Panc1 (cell line): ENCODE results near the gene RBP4. TPM values are rescaled to one million over a fixed set of nuclear protein-coding genes. Genes with fewer than 3 reads are reported as not detected.

Experiments used
- ATAC-seq: fragments of 200-7000 bp; cut with Tn5 transposase; 2 replicates; pipeline ENCODE4 v1.9.1; 2020; ENCODE audit warnings: mild to moderate bottlenecking, moderate library complexity
- BruUV-seq: library from RNA; stranded (reverse); fragments of 400-500 nt; replicated peaks from 2 replicates; lab custom pipeline; 2021; lab: Mats Ljungman, UMichigan
- CTCF ChIA-PET: fragments of 300-600 bp; sonication (Branson Sonifier 250); formaldehyde crosslinking; loops from one replicate; lab custom pipeline; 2022; ENCODE audit warnings: antibody characterized with exemption; lab: Charles Lee
- POLR2A ChIA-PET: fragments of 300-600 bp; sonication (Branson Sonifier 250); formaldehyde crosslinking; loops from one replicate; lab custom pipeline; 2022; ENCODE audit warnings: antibody characterized with exemption; lab: Charles Lee
- DNase-seq: peaks from one replicate; pipeline ENCODE4 v3.0.0-alpha.2; 2010; ENCODE audit warnings: low read depth, low spot score
- H3K27ac ChIP-seq: 2 replicates; pipeline ENCODE4 v1.5.1; 2011; ENCODE audit warnings: mild to moderate bottlenecking, low read length, inconsistent platforms
- H3K27me3 ChIP-seq: fragments of 200-500 bp; sonication (Bioruptor generic); 2 replicates; pipeline ENCODE4 v1.6.0; 2014; ENCODE audit warnings: low read length, inconsistent platforms; ENCODE audit not compliant: control insufficient read depth, insufficient read depth
- H3K36me3 ChIP-seq: fragments of 200-500 bp; sonication (Bioruptor generic); 2 replicates; pipeline ENCODE4 v1.5.1; 2014; ENCODE audit warnings: inconsistent platforms, mild to moderate bottlenecking, low read length, moderate library complexity; ENCODE audit not compliant: control insufficient read depth, insufficient read depth
- H3K4me1 ChIP-seq: 2 replicates; pipeline ENCODE4 v1.5.1; 2011; ENCODE audit warnings: inconsistent platforms, mild to moderate bottlenecking, low read length, moderate library complexity; ENCODE audit not compliant: control insufficient read depth, insufficient read depth
- H3K4me3 ChIP-seq, 2 experiments: 2 replicates each; pipeline ENCODE4 v1.5.1; 2011 to 2012; ENCODE audit warnings: low read depth in 2 of 2, low read length in 2 of 2, mild to moderate bottlenecking in 2 of 2, inconsistent platforms in 1 of 2, moderate library complexity in 1 of 2
- H3K9me3 ChIP-seq: fragments of 200-500 bp; sonication (Bioruptor generic); 2 replicates; pipeline ENCODE4 v1.5.1; 2014; ENCODE audit warnings: low read depth, mild to moderate bottlenecking, inconsistent platforms, low read length, moderate library complexity; ENCODE audit not compliant: control insufficient read depth, insufficient read depth
- POLR2AphosphoS5 ChIP-seq: IDR thresholded peaks from 2 replicates; pipeline ENCODE4 v1.6.1; 2012; ENCODE audit warnings: mild to moderate bottlenecking, low read depth, low read length, moderate library complexity
- SIN3A ChIP-seq: IDR thresholded peaks from 2 replicates; pipeline ENCODE4 v1.6.1; 2012; ENCODE audit warnings: low read depth, mild to moderate bottlenecking, low read length, moderate library complexity, borderline replicate concordance; ENCODE audit not compliant: insufficient read depth
- TCF7L2 ChIP-seq: IDR thresholded peaks from 2 replicates; pipeline ENCODE4 v1.6.1; 2011; ENCODE audit warnings: mild to moderate bottlenecking, low read depth, low read length, inconsistent platforms
- in situ Hi-C: cut with HindIII; loops from 2 replicates; pipeline ENCODE4 v1.10.0; 2016; ENCODE audit warnings: low sequenced_read_pairs, low pct_unique_long_range_greater_than_20kb
- intact Hi-C: fragments of 100-400 bp; cut with micrococcal nuclease; formaldehyde crosslinking; loops from one replicate; pipeline ENCODE4 v1.10.0; 2022; ENCODE audit not compliant: unreplicated experiment
- total RNA-seq: library from RNA; stranded (reverse); gene quantifications from one replicate; pipeline ENCODE4 v1.2.1, GENCODE V29; 2021; ENCODE audit not compliant: unreplicated experiment
- TF ChIP-seq, protein P1 (sequence below), 2 experiments: IDR thresholded peaks; 2 replicates each; pipeline ENCODE4 v1.6.1; 2011 to 2012; ENCODE audit warnings: low read depth in 2 of 2, control low read depth in 1 of 2, low read length in 1 of 2, mild to moderate bottlenecking in 1 of 2, moderate library complexity in 1 of 2; ENCODE audit not compliant: insufficient read depth in 1 of 2
- TF ChIP-seq, protein P2 (sequence below): fragments of 450-650 bp; IDR thresholded peaks from 2 replicates; pipeline ENCODE4 v1.5.1; 2017; ENCODE audit warnings: mild to moderate bottlenecking

Gene RBP4
- total RNA-seq, 1 experiment from 2014 or later = 6.9 TPM

DNA sequence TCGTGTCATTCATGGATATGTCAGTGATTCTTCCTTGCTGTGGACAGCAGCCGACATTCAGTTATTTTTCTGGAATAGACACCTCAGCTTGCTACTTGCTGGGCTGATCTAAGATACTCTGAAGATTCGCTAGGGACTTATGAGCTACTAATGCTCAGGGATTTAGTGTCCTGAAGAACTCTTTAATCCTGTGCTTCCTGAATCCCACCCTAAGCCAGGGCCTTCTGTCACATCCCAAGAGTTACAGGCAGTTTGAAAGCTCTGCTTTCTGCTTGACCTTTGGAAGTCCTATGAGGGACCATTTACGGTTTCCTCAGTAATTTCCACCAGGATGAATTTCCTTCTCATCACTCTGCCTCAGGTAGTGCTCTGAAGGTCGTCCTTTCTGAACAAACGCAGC lies 11.3 kb upstream of the RBP4 start, which contains the start of gene PDE6C:
Gene PDE6C, plus strand, starts transcription at position 227 of the 400 bp plus-strand sequence. CDS start 189 bp downstream, outside the sequence.
- POLR2A ChIA-PET = no interaction called here
- no peaks in the 10 kb centered on the region for H3K4me1 ChIP-seq
- TF ChIP-seq TCF7L2 = no peak
- no peak for TF ChIP-seq POLR2AphosphoS5
- TF ChIP-seq SIN3A = no peak
- TF ChIP-seq, protein P1, sequence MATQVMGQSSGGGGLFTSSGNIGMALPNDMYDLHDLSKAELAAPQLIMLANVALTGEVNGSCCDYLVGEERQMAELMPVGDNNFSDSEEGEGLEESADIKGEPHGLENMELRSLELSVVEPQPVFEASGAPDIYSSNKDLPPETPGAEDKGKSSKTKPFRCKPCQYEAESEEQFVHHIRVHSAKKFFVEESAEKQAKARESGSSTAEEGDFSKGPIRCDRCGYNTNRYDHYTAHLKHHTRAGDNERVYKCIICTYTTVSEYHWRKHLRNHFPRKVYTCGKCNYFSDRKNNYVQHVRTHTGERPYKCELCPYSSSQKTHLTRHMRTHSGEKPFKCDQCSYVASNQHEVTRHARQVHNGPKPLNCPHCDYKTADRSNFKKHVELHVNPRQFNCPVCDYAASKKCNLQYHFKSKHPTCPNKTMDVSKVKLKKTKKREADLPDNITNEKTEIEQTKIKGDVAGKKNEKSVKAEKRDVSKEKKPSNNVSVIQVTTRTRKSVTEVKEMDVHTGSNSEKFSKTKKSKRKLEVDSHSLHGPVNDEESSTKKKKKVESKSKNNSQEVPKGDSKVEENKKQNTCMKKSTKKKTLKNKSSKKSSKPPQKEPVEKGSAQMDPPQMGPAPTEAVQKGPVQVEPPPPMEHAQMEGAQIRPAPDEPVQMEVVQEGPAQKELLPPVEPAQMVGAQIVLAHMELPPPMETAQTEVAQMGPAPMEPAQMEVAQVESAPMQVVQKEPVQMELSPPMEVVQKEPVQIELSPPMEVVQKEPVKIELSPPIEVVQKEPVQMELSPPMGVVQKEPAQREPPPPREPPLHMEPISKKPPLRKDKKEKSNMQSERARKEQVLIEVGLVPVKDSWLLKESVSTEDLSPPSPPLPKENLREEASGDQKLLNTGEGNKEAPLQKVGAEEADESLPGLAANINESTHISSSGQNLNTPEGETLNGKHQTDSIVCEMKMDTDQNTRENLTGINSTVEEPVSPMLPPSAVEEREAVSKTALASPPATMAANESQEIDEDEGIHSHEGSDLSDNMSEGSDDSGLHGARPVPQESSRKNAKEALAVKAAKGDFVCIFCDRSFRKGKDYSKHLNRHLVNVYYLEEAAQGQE (IDR thresholded peaks at IDR 0.05; ENCODE audit: insufficient read depth in 1 of 2, low read depth in 2 of 2, low read length in 1 of 2) = no peak
- TF ChIP-seq, protein P2, sequence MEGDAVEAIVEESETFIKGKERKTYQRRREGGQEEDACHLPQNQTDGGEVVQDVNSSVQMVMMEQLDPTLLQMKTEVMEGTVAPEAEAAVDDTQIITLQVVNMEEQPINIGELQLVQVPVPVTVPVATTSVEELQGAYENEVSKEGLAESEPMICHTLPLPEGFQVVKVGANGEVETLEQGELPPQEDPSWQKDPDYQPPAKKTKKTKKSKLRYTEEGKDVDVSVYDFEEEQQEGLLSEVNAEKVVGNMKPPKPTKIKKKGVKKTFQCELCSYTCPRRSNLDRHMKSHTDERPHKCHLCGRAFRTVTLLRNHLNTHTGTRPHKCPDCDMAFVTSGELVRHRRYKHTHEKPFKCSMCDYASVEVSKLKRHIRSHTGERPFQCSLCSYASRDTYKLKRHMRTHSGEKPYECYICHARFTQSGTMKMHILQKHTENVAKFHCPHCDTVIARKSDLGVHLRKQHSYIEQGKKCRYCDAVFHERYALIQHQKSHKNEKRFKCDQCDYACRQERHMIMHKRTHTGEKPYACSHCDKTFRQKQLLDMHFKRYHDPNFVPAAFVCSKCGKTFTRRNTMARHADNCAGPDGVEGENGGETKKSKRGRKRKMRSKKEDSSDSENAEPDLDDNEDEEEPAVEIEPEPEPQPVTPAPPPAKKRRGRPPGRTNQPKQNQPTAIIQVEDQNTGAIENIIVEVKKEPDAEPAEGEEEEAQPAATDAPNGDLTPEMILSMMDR = no peak
- no peaks in the 10 kb centered on the region; the same call in 1 of the 2 replicates for H3K27me3 ChIP-seq
- ATAC-seq (no peak), DNase-seq (no peak)
- no TSS peak for BruUV-seq
- H3K27ac ChIP-seq = no peak within 1 kb of the TSS
- no peak within 1 kb of the TSS for H3K4me3 ChIP-seq
- in situ Hi-C loops (no loop called here), intact Hi-C loops (no loop called here)
- CTCF ChIA-PET = no interaction called here
- no peaks in the 10 kb centered on the region for H3K9me3 ChIP-seq
- no peaks in the 10 kb centered on the region for H3K36me3 ChIP-seq

DNA sequence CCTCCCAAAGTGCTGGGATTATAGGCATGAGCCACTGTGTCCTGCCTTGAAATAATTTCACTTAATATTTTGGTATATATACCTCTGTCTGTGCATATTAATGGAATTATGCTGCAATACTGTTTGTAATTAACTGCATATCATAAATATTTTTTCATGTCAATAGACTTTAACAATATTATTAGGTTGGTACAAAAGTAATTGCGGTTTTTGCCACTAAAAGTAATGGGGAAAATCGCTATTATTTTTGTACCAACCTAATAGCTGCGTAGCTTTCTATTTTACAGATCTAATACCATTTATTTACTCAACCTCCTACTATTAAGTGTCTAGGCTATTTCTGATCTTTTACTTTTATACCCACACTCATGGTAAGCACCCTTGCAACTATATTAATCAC lies 7.4 kb upstream of the RBP4 start:
- no peak for TF ChIP-seq POLR2AphosphoS5
- no peak for TF ChIP-seq SIN3A
- TF ChIP-seq, protein P2 = no peak
- no peak for TF ChIP-seq TCF7L2
- TF ChIP-seq, protein P1 (IDR thresholded peaks at IDR 0.05; ENCODE audit: insufficient read depth in 1 of 2, low read depth in 2 of 2, low read length in 1 of 2) = no peak
- no TSS peak for BruUV-seq
- POLR2A ChIA-PET = no interaction called here
- in situ Hi-C loops = no loop called here
- DNase-seq (no peak), ATAC-seq (no peak)
- H3K4me3 ChIP-seq = no peak overlapping the region
- no peaks in the 10 kb centered on the region for H3K36me3 ChIP-seq
- no peaks in the 10 kb centered on the region for H3K4me1 ChIP-seq
- intact Hi-C loops = no loop called here
- H3K27ac ChIP-seq = no peak overlapping the region
- H3K27me3 ChIP-seq = peaks cover 13% of the 10 kb centered on the region
- H3K9me3 ChIP-seq = no peaks in the 10 kb centered on the region
- CTCF ChIA-PET = no interaction called here
